ENCODE results near the gene TULP4. TPM values are rescaled to one million over a fixed set of nuclear protein-coding genes. Genes with fewer than 3 reads are reported as not detected.

TULP4 gene
- total RNA-seq, 1 donor from 2014 or later = 406 TPM

- peaks cover 9% of the 10 kb centered on the region for H3K36me3 Mint-ChIP-seq (ENCODE audit: unreplicated experiment)
- no peak overlapping the region for H3K4me3 Mint-ChIP-seq (ENCODE audit: unreplicated experiment)
- peaks cover 9% of the 10 kb centered on the region for H3K9me3 Mint-ChIP-seq (ENCODE audit: unreplicated experiment)
- peaks cover 34% of the 10 kb centered on the region for H3K4me1 Mint-ChIP-seq (ENCODE audit: low read depth, unreplicated experiment)
- H3K27ac Mint-ChIP-seq (ENCODE audit: unreplicated experiment) = no peak overlapping the region
- TF ChIP-seq CTCF (IDR thresholded peaks at IDR 0.05; ENCODE audit: partially characterized antibody, unreplicated experiment) = no peak
- peaks cover 4% of the 10 kb centered on the region for H3K27me3 Mint-ChIP-seq (ENCODE audit: unreplicated experiment)
- DNase-seq = no peak
Measured at GRCh38 chr6:158405933-158406332, 93.7 kb downstream of the TULP4 start.

- Mint-ChIP-seq H3K4me3 (ENCODE audit: unreplicated experiment) (no peak overlapping the region), H3K27me3 (ENCODE audit: unreplicated experiment) (peaks cover 4% of the 10 kb centered on the region), H3K4me1 (ENCODE audit: low read depth, unreplicated experiment) (peaks cover 36% of the 10 kb centered on the region), H3K36me3 (ENCODE audit: unreplicated experiment) (peaks cover 9% of the 10 kb centered on the region), H3K9me3 (ENCODE audit: unreplicated experiment) (peaks cover 11% of the 10 kb centered on the region), H3K27ac (ENCODE audit: unreplicated experiment) (no peak overlapping the region)
- no peak for DNase-seq
- TF ChIP-seq CTCF (IDR thresholded peaks at IDR 0.05; ENCODE audit: partially characterized antibody, unreplicated experiment) = no peak
Measured at GRCh38 chr6:158406736-158407135, 94.5 kb downstream of the TULP4 start.

- peaks cover 4% of the 10 kb centered on the region for H3K27me3 Mint-ChIP-seq (ENCODE audit: unreplicated experiment)
- H3K4me1 Mint-ChIP-seq (ENCODE audit: low read depth, unreplicated experiment) = peaks cover 48% of the 10 kb centered on the region
- DNase-seq = no peak
- no peak for TF ChIP-seq CTCF (IDR thresholded peaks at IDR 0.05; ENCODE audit: partially characterized antibody, unreplicated experiment)
- H3K9me3 Mint-ChIP-seq (ENCODE audit: unreplicated experiment) = peaks cover 11% of the 10 kb centered on the region
- H3K36me3 Mint-ChIP-seq (ENCODE audit: unreplicated experiment) = peaks cover 9% of the 10 kb centered on the region
- H3K27ac Mint-ChIP-seq (ENCODE audit: unreplicated experiment) = peak overlapping the region; percentile 70
- H3K4me3 Mint-ChIP-seq (ENCODE audit: unreplicated experiment) = peak overlapping the region; percentile 44
Measured at GRCh38 chr6:158408013-158408412, 95.7 kb downstream of the TULP4 start.

GRCh38 chr6:158408552-158409130 is 96.4 kb downstream of the TULP4 start:
- H3K36me3 Mint-ChIP-seq (ENCODE audit: unreplicated experiment) = peaks cover 9% of the 10 kb centered on the region
- peak overlapping the region; percentile 16 for H3K4me3 Mint-ChIP-seq (ENCODE audit: unreplicated experiment)
- peak overlapping the region; percentile 52 for H3K27ac Mint-ChIP-seq (ENCODE audit: unreplicated experiment)
- DNase-seq = peak; percentile 51
- H3K27me3 Mint-ChIP-seq (ENCODE audit: unreplicated experiment) = peaks cover 4% of the 10 kb centered on the region
- H3K4me1 Mint-ChIP-seq (ENCODE audit: low read depth, unreplicated experiment) = peaks cover 54% of the 10 kb centered on the region
- H3K9me3 Mint-ChIP-seq (ENCODE audit: unreplicated experiment) = peaks cover 11% of the 10 kb centered on the region
- TF ChIP-seq CTCF (IDR thresholded peaks at IDR 0.05; ENCODE audit: partially characterized antibody, unreplicated experiment) = no peak

- Mint-ChIP-seq H3K9me3 (ENCODE audit: unreplicated experiment) (peaks cover 13% of the 10 kb centered on the region), H3K4me1 (ENCODE audit: low read depth, unreplicated experiment) (peaks cover 57% of the 10 kb centered on the region), H3K4me3 (ENCODE audit: unreplicated experiment) (no peak overlapping the region), H3K27ac (ENCODE audit: unreplicated experiment) (no peak overlapping the region), H3K36me3 (ENCODE audit: unreplicated experiment) (peaks cover 9% of the 10 kb centered on the region), H3K27me3 (ENCODE audit: unreplicated experiment) (peaks cover 4% of the 10 kb centered on the region)
- DNase-seq = no peak
- TF ChIP-seq CTCF (IDR thresholded peaks at IDR 0.05; ENCODE audit: partially characterized antibody, unreplicated experiment) = no peak
Measured at GRCh38 chr6:158409451-158409850, 97.2 kb downstream of the TULP4 start.
